GM18870 (cell line): ENCODE results near the gene TLR5.
"Not testable (repeated sequence)": the region's sequence is repeated elsewhere in the genome, so short reads cannot be mapped to it uniquely, and the experiment has no call there.

Source experiments
- ATAC-seq: cut with Tn5 transposase; IDR thresholded peaks from one replicate; pipeline ENCODE4 v1.9.1; 2021; ENCODE audit warnings: moderate library complexity; ENCODE audit not compliant: unreplicated experiment

TLR5 gene, protein sequence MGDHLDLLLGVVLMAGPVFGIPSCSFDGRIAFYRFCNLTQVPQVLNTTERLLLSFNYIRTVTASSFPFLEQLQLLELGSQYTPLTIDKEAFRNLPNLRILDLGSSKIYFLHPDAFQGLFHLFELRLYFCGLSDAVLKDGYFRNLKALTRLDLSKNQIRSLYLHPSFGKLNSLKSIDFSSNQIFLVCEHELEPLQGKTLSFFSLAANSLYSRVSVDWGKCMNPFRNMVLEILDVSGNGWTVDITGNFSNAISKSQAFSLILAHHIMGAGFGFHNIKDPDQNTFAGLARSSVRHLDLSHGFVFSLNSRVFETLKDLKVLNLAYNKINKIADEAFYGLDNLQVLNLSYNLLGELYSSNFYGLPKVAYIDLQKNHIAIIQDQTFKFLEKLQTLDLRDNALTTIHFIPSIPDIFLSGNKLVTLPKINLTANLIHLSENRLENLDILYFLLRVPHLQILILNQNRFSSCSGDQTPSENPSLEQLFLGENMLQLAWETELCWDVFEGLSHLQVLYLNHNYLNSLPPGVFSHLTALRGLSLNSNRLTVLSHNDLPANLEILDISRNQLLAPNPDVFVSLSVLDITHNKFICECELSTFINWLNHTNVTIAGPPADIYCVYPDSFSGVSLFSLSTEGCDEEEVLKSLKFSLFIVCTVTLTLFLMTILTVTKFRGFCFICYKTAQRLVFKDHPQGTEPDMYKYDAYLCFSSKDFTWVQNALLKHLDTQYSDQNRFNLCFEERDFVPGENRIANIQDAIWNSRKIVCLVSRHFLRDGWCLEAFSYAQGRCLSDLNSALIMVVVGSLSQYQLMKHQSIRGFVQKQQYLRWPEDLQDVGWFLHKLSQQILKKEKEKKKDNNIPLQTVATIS

DNA sequence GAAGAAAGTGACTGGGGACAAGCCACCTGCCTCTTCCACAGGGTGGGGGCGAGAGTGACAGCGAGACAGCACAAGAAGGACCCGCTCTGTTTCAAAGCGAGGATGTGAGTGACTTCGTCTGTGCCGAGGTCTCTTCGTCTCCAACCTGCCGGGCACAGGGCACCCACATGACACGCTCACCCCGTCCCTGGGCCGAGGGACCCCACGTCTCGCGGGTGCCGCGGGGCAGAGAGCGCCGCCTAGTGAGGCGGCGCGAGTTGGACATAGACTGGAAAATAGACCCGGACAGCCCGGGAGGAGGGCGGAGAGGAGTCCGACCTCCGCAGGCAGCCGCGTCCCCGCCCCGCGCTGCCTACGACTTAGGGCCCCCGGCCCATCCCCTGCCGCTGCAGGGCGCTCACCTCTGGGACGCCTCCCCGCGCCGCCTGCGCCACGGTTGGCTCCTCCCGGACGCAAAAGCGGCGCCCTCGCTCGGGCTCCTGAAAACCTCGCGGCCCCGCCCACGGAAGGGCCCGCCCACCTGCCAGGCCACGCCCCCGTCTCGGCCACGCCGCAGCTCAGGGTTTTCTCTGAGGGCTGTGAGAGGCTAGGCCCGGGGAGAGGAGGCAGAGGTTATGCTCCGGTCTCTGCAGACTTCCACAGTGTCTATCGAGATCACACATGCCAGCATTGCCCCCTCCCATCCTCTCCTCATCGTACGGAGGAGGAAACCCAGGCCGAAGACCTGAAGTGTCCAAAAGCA is at the start of gene TLR5:
Gene TLR5 (minus strand): TSS at position 454 of the 742 bp plus-strand sequence. CDS start 30,217 bp downstream, outside the sequence.
- no peak for ATAC-seq

GRCh38 chr1:223189903-223190724 is 47.1 kb upstream of the TLR5 start:
- ATAC-seq, result peak; percentile 65

DNA sequence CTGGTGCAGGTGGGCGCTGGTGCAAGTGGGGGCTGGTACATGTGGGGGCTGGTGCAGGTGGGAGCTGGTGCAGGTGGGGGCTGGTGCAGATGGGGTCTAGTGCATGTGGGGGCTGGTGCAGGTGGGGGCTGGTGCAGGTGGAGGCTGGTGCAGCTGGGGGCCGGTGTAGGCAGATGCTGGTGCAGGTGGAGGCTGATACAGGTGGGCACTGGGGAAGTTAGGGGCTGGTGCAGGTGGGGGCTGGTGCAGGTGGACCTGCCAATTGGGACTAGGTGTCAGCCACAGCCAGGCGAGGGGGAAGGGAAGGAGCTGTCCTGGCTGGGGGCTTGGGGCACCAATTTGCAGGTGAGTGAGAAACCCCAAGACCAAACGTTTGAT is 46.5 kb upstream of the TLR5 start:
- ATAC-seq, result no peak

GRCh38 chr1:223188618-223189356 is 45.7 kb upstream of the TLR5 start:
- no peak for ATAC-seq

- ATAC-seq, result no peak
Measured at GRCh38 chr1:223186800-223187199, 43.8 kb upstream of the TLR5 start.

DNA sequence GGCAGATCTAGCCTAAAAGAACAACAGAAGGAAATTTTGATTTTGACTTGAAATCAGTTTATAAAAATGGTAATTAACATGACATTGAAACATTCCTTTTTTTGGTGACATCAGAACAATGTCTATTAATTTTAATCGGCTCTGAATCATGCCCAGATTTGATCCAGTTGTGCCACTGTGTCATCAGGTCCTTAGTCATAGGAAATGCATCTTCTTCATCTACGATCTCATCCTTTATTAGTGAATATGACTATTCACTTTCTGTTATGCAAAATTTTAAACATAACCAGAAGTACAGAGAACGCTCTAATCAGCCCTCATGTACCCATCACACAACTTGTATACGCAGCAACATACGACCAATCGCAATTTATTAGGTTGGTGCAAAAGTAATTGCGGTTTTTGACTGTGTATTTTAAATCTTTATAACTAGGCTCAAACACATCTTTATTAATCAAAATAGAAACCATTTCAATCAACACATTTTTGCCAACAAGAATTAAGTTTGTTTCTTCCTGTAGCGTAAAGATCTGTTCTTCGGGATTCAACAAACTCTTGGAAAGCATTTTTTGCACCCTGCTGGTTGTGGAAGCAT is 40.3 kb upstream of the TLR5 start:
- ATAC-seq, result no peak

DNA sequence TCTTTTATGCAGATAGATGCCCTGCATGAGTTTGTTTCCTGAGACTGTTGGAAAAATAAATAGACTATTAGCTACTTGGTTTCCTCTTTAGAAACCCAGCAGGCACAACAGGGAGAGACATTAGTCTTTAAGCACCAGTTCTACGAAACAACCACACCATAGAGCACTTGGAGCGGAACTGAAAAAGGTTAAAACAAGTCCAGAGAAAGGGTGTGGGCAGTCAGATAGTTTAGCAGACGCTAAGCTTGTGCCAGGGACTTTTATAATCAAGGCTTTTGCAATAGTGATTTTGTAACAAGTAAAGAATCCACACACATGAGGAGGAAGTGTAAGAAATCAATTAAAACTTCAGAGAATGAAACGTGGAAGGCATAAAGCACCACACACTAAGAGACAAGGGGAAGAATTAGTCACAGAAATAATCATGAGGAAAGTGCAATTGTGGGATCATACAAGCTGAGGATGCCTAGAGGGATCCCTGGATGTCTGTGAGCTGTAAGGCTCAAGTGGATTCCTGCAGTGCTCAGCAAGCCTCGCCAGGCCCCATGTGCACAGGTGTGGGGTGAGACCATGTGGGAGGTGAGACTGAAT is 37.8 kb upstream of the TLR5 start:
- no peak for ATAC-seq

- no peak for ATAC-seq
Measured at GRCh38 chr1:223179786-223180185, 36.7 kb upstream of the TLR5 start.

DNA sequence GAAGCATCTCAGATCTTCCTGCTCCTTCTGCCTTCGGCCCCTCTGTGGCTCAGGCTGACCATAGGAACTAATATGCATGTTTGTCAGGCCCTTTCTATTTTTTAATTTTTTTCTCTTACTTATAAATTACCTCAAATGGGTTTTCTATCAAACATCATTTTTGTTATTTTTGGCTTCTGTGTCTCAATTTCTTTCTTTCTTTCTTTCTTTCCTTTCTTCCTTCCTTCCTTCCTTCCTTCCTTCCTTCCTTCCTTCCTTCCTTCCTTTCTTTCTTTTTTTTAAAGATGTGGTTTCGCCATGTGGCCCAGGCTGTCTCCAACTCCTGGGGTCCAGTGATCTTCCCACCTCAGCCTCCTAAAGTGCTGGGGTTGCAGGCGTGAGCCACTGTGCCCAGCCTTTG is 36.2 kb upstream of the TLR5 start:
- no peak for ATAC-seq

DNA sequence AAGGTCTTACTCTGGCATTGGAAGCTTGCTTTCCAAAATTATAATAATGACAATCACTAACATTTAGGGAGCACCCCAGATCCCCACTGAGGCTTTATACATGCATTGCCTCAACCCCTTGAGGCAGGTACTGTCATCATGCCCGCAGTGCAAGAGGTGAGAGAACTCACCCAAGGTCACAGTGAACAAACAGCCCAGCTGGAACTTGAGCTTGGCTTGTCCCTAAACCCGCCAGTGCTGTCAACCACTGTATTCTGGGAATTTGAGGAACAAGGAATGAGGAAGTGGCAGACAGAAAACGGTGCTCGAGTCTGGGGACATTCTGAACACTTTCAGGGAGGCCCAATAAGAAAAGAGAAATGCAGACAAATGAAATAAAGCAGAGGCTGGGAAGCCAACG is 34.6 kb upstream of the TLR5 start:
- ATAC-seq, result no peak

DNA sequence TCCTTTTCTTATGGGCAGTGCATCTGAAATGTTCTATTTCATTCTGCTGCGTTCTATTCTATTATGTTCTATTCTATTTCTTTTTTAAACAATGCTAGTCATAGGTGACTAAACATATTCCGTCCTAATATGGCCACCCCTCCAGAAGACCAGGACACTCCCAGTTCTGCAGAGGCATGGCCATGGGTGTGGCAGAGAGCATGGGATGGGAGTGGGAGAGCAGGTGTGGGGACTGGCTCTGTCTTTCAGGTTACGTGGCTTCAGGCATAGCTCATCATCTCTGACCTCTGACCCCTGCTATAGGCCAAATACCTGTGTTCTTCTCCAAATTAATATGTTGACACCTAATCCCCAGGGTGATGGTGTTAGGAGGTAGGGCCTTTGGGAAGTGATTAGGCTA is 33.4 kb upstream of the TLR5 start:
- ATAC-seq, result no peak

DNA sequence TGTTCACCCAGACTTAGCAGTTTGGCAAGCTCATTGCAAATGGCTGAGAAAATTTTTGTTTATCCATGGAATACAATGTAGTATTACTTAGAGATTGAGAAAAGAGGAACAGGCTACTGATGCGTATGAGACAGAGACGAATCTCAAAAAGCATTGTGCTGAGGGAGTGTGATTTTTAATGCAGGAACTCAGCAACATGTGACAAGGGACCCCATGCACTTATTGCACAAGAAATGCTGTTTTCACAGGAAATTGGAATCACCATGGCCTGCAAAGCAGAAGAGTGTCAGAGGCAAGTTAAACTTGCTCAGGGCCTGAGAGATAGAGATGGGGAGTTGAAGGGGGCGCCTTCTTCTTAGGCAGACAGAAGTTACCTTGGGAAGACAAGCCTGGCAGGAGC is 32.6 kb upstream of the TLR5 start:
- ATAC-seq, result no peak

- ATAC-seq, result no peak
Measured at GRCh38 chr1:223175032-223175431, 32.0 kb upstream of the TLR5 start.

- not testable (repeated sequence) for ATAC-seq
Measured at GRCh38 chr1:223169458-223169857, 26.4 kb upstream of the TLR5 start.

GRCh38 chr1:223161321-223161720 is 18.3 kb upstream of the TLR5 start:
- no peak for ATAC-seq

GRCh38 chr1:223156343-223156742 is 13.3 kb upstream of the TLR5 start:
- ATAC-seq, result no peak

DNA sequence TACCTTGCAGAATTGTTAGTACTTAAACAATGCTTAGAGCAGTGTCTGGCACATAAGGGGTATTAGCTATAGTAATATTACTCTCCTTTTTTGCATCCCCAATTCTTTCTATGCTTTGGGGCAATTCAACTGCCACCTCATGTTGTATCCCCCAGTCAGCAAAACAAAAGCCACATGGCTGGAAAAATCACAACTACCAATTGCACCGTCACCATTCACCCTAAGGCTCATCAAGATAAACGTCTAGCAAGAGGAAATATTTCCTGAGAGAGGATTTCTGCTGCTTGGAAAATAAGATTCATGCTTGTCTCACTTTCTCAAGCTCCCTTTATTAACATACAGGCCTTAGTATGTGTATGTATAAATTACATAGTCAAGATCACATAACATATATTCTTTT is 12.1 kb upstream of the TLR5 start:
- ATAC-seq, result no peak

DNA sequence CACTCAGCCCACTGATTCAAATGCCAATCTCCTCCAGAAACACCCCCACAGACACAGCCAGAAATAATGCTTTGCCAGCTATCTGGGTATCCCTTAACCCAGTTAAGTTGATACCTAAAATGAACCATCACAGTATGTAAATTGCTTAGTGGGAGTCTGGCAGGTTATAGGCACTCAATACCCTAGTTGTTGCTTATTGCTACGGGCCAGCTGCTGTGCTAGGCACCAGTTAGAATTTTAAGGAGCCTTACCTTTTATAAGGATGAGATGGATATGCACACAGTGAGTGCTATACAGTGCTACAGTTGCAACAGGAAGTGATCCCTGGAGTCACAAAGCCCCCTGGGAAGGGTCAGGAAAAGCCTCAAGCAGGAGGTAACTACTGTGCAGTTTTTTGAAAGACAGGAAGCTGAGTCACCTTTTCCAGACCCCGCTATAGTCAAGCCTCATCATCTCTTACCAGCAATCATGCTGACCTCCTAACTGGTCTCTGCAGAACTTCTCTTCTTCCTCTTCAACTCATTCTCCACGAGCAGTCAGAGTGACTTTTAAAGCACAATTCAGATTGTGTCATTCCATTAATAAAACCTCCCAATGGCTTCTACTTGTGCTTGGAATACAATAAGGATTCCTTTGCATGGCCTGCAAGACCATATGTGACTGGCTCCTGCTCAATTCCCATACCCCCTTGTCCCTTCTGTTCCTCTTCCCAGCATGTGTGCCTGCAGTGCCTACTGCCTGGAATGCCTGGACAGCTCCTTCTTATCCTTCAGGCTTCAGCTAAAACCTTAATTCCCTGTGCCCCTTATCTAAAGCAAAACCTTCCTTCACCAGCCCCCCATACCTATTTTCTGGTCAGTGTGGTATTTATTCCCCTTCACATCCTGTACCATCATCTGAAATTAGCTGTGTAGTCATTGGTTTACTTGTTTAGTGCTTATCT is 10.4 kb upstream of the TLR5 start:
- ATAC-seq, result no peak
